Dendritic cell treated with granulocyte-macrophage colony-stimulating factor and Interleukin-4, amounts not matched to agents 40 ng/mL and 50 ng/mL, for 4 days (primary cell): Measurements from ENCODE around the gene TCAF2.
"Not testable (repeated sequence)": the region's sequence is repeated elsewhere in the genome, so short reads cannot be mapped to it uniquely, and the experiment has no call there.

ENCODE experiments used
- H3K27ac Mint-ChIP-seq: one replicate; pipeline ENCODE4 v1.8.0; 2022; ENCODE audit warnings: mild to moderate bottlenecking, mixed read lengths
- H3K27me3 Mint-ChIP-seq: one replicate; pipeline ENCODE4 v1.8.0; 2022; ENCODE audit warnings: mild to moderate bottlenecking, mixed read lengths
- H3K36me3 Mint-ChIP-seq: one replicate; pipeline ENCODE4 v1.8.0; 2022; ENCODE audit warnings: low read depth, mixed read lengths
- H3K4me1 Mint-ChIP-seq: one replicate; pipeline ENCODE4 v1.8.0; 2022; ENCODE audit warnings: low read depth, mixed read lengths
- H3K4me3 Mint-ChIP-seq: one replicate; pipeline ENCODE4 v1.8.0; 2022; ENCODE audit warnings: mild to moderate bottlenecking, moderate library complexity, mixed read lengths
- H3K9me3 Mint-ChIP-seq: one replicate; pipeline ENCODE4 v1.8.0; 2022; ENCODE audit warnings: mixed read lengths
- intact Hi-C: fragments of 100-400 bp; cut with micrococcal nuclease; formaldehyde crosslinking; loops from one replicate; pipeline ENCODE4 v1.15.0; 2022

Gene TCAF2

DNA sequence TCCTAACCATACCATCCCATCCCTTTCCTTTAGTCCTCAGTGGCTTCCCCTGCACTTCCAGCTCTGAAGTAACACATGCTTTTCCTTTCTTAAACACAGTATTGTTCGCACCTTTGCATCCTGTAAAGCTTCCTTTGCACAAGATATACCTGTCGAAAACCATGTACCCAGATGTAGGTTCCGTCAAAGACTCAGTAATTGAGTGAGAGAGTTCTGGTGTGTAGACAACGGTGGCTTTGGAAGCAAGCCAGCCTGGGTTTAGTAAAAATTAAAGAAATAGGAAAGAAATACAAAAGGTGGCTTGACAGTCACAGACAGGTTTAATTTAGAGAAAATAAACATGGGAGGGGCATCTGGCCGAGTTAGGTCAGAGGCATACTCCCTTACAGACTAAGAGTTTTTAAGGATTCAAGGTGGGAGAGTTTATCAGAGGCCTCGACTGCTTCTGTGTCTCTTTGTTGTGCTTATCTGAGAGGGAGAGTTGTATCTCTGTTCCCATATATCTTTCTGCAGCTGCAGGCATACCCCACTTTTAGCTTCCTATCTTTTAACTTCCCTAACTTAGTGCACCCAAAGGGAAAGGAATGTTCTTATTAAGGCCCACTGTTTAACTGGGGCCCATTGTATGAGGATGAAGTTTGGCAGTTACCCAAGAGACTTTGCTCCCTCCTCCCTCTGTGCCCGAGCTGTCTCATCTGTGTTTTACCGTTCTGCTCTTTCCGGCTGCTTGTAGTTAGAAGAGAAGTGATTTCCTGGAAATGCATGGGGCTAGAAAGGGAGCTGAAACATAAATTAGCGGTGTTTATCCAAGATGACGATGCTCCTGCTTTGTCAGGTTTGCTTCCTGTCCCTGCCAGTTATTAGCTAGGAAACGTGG is 14.8 kb downstream of the TCAF2 start:
- H3K27me3 Mint-ChIP-seq, H3K4me3 Mint-ChIP-seq, H3K4me1 Mint-ChIP-seq, H3K9me3 Mint-ChIP-seq, H3K27ac Mint-ChIP-seq, H3K36me3 Mint-ChIP-seq, intact Hi-C loops: not testable (repeated sequence)

DNA sequence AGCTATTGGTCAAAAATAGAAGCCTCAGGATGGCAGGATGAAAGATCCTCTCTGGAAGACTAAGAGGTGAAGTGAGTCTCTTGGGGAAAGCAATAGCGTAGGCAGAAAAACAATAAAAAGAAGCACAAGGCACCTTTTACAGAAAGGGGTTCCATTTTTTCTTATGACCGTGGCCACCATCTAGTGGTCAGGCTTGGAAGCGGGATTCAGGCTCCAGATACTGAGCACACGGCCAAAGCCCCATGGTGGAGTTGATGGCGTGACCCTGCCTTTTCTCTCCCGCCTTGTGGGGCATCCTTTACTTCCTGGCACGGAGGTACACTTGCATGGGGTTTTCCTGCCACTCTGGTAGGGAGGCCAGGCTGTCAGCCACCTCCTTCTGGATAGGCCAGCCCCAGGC is 18.6 kb downstream of the TCAF2 start:
- H3K9me3 Mint-ChIP-seq, H3K4me1 Mint-ChIP-seq, H3K27ac Mint-ChIP-seq, H3K4me3 Mint-ChIP-seq, intact Hi-C loops, H3K27me3 Mint-ChIP-seq, H3K36me3 Mint-ChIP-seq: not testable (repeated sequence)

DNA sequence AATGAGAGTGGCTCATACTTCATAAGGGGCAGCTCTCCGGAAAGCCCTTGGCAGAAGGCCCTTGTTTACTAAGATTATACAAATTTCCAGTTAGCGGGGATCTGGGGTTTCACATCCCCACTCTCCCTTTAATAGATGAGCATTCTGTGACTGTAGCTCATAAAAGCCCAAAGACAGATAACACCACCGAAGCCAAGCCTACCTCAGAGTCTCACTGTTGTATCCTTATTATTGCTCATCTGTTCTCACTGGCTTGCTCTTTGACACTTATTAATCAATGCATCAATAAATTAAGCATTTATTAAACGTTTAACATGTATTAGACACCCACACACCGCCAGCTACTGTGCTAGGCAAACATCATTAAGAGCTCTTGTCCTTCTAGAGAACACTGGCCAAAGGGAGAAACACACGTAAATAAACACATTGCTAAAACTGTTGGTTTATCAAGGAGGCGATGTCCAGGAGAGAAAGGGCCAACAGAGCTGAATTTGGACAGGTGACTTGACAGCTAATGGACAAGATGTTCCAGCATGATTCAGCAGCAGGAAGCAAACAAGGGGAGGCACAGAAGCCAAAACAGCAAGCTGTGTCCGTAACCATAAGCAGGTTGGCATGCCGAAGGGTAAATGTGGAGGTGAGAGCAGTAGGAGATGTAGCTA is 19.9 kb downstream of the TCAF2 start:
- H3K9me3 Mint-ChIP-seq, H3K36me3 Mint-ChIP-seq, H3K4me1 Mint-ChIP-seq, H3K27ac Mint-ChIP-seq, H3K27me3 Mint-ChIP-seq, intact Hi-C loops, H3K4me3 Mint-ChIP-seq: not testable (repeated sequence)

DNA sequence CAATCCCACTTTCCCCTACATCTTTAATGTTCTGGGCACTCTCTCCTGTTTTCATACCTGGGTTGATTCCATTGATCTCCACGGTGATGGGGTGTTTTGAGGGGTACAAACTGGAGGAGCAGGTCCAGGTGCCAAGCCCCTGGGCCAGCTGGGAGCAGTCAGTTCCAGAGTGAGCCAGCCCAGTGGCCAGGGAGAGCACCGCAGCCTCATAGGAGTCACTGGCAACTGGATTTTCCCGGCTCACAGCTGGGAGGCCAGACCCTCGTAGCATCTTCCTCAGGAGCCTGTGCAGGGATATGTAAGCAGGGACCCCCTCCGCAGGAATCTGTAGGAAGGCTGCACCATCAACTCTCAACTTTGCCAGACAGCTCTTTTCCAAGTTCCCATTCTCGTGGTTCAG is 25.8 kb downstream of the TCAF2 start:
- intact Hi-C loops, H3K4me3 Mint-ChIP-seq, H3K36me3 Mint-ChIP-seq, H3K9me3 Mint-ChIP-seq, H3K27ac Mint-ChIP-seq, H3K4me1 Mint-ChIP-seq, H3K27me3 Mint-ChIP-seq: not testable (repeated sequence)

DNA sequence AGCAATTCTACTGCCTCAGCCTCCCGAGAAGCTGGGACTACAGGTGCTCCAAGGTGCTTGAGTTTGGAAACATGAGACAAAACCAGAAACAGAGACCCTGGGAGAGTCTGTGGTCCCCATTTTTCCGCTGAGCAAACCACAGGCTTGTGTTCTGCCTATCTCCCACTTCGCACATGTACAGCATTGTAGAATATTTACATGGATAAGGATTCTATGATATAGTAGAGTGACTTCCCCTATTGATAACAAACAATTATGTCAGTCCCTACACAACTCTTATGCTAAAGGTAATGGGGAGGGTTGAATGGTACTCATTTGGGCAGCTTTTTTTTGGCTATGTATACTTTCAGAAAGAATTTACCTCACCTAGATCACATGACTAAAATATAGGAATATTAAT is 29.1 kb downstream of the TCAF2 start:
- H3K9me3 Mint-ChIP-seq, intact Hi-C loops, H3K4me1 Mint-ChIP-seq, H3K4me3 Mint-ChIP-seq, H3K27ac Mint-ChIP-seq, H3K36me3 Mint-ChIP-seq, H3K27me3 Mint-ChIP-seq: not testable (repeated sequence)

DNA sequence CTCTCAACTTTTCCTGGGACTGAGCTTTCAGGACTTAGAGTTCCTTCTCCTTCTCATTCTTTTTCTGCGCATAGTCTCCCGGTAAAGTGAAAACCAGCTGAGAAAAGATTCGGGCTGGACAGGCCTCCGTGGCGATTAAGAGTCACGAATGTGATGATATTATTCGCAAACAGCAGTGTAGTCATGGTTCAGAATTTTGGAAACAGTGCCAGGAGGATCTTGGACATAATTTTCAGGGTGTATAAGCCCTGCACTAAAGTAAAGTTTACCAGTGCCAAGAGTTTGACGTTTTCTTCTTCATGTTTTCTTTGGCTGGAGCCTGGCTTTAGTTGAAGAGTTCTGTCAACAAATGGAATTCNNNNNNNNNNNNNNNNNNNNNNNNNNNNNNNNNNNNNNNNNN is 29.7 kb downstream of the TCAF2 start:
- H3K27ac Mint-ChIP-seq, intact Hi-C loops, H3K4me1 Mint-ChIP-seq, H3K4me3 Mint-ChIP-seq, H3K9me3 Mint-ChIP-seq, H3K27me3 Mint-ChIP-seq, H3K36me3 Mint-ChIP-seq: not testable (repeated sequence)
